ENCODE measurements around the gene PRSS50. TPM values are rescaled to one million over a fixed set of nuclear protein-coding genes. Genes with fewer than 3 reads are reported as not detected.
A peak's percentile ranks its signal among the peaks of the same experiment; 100 is the strongest.
"Not testable (repeated sequence)": the region's sequence is repeated elsewhere in the genome, so short reads cannot be mapped to it uniquely, and the experiment has no call there.

The PRSS50 gene
- total and polyA plus RNA-seq, 3 donors from 2014 or later, result 0.92 to 6.2 (median 3.8) TPM

GRCh38 chr3:46706771-46707582 lies 10.7 kb downstream of the PRSS50 start:
- Histone ChIP-seq H3K4me3 (no peak overlapping the region), H3K27ac (no peak overlapping the region), H3K36me3 (ENCODE audit: low read depth, missing control alignments) (no peaks in the 10 kb centered on the region), H3K4me1 (no peaks in the 10 kb centered on the region), H3K9me3 (no peaks in the 10 kb centered on the region), H3K27me3 (no peaks in the 10 kb centered on the region)
- 70 to 85% methylated on average over 6 to 13 of the region's 13 CpGs for WGBS, 2 donors
- intact Hi-C loops (cut with DNase I; ENCODE audit: low total_unique reads), result no loop called here
- no peak for DNase-seq
- TF ChIP-seq CTCF (IDR thresholded peaks at IDR 0.05), result no peak
- TF ChIP-seq POLR2A (IDR thresholded peaks at IDR 0.05), result no peak

- H3K27ac ChIP-seq, result no peak overlapping the region
These were observed 11.7 kb downstream of the PRSS50 start for GRCh38 chr3:46705751-46706552.

GRCh38 chr3:46705022-46705530 lies 12.6 kb downstream of the PRSS50 start:
- peak; percentile 86 for DNase-seq
- WGBS, 2 donors, result 0 to 35% methylated on average over 2 to 4 of the region's 4 CpGs
- TF ChIP-seq POLR2A (IDR thresholded peaks at IDR 0.05), result no peak
- TF ChIP-seq CTCF (IDR thresholded peaks at IDR 0.05), result peak; percentile 91 to 98 (median 95)
- Histone ChIP-seq H3K9me3 (no peaks in the 10 kb centered on the region), H3K4me3 (no peak overlapping the region), H3K27me3 (no peaks in the 10 kb centered on the region), H3K27ac (no peak overlapping the region), H3K36me3 (ENCODE audit: low read depth, missing control alignments) (no peaks in the 10 kb centered on the region), H3K4me1 (peaks cover 15% of the 10 kb centered on the region)
- intact Hi-C loops (cut with DNase I; ENCODE audit: low total_unique reads), result no loop called here

More at GRCh38 chr3:46705751-46706552, 11.7 kb downstream of the PRSS50 start:
- no peaks in the 10 kb centered on the region for H3K36me3 ChIP-seq (ENCODE audit: low read depth, missing control alignments)
- H3K4me3 ChIP-seq, result no peak overlapping the region
- intact Hi-C loops (cut with DNase I; ENCODE audit: low total_unique reads), result no loop called here
- H3K4me1 ChIP-seq, result peaks cover 7% of the 10 kb centered on the region
- H3K27me3 ChIP-seq, result no peaks in the 10 kb centered on the region
- no peak for TF ChIP-seq CTCF (IDR thresholded peaks at IDR 0.05)
- no peak for TF ChIP-seq POLR2A (IDR thresholded peaks at IDR 0.05)
- WGBS, 2 donors, result 80 to 84% methylated on average over 18 to 19 of the region's 19 CpGs
- no peaks in the 10 kb centered on the region for H3K9me3 ChIP-seq
- DNase-seq, result no peak

GRCh38 chr3:46704346-46704745 lies 13.3 kb downstream of the PRSS50 start:
- not testable (repeated sequence) for H3K9me3 ChIP-seq; H3K4me3 ChIP-seq; DNase-seq; H3K36me3 ChIP-seq (ENCODE audit: low read depth, missing control alignments); H3K27me3 ChIP-seq; H3K27ac ChIP-seq
- 51 to 65% methylated on average over 5 to 7 of the region's 7 CpGs for WGBS, 2 donors
- peaks cover 23% of the 10 kb centered on the region for H3K4me1 ChIP-seq
- intact Hi-C loops (cut with DNase I; ENCODE audit: low total_unique reads), result loop anchor here (5.0 kb wide), 1 partner anchor 198 kb away; no protein-coding TSS in a partner anchor

- DNase-seq, result no peak
- TF ChIP-seq CTCF (IDR thresholded peaks at IDR 0.05) (no peak), POLR2A (IDR thresholded peaks at IDR 0.05) (no peak)
- Histone ChIP-seq H3K4me1 (peaks cover 24% of the 10 kb centered on the region), H3K9me3 (no peaks in the 10 kb centered on the region), H3K27me3 (no peaks in the 10 kb centered on the region), H3K36me3 (ENCODE audit: low read depth, missing control alignments) (no peaks in the 10 kb centered on the region), H3K4me3 (no peak overlapping the region), H3K27ac (no peak overlapping the region)
- WGBS, 2 donors, result 91 to 96% methylated on average over 3 to 4 of the region's 4 CpGs
- intact Hi-C loops (cut with DNase I; ENCODE audit: low total_unique reads), result loop anchor here (5.0 kb wide), 1 partner anchor 199 kb away; no protein-coding TSS in a partner anchor
These were observed 14.6 kb downstream of the PRSS50 start for GRCh38 chr3:46703013-46703520.
